GM18519 (cell line): ENCODE results near the gene CXCL12.

Source experiments
- ATAC-seq: cut with Tn5 transposase; IDR thresholded peaks from one replicate; pipeline ENCODE4 v1.9.1; 2021; ENCODE audit warnings: mild to moderate bottlenecking, moderate library complexity; ENCODE audit not compliant: unreplicated experiment, low FRiP score

The CXCL12 gene

DNA sequence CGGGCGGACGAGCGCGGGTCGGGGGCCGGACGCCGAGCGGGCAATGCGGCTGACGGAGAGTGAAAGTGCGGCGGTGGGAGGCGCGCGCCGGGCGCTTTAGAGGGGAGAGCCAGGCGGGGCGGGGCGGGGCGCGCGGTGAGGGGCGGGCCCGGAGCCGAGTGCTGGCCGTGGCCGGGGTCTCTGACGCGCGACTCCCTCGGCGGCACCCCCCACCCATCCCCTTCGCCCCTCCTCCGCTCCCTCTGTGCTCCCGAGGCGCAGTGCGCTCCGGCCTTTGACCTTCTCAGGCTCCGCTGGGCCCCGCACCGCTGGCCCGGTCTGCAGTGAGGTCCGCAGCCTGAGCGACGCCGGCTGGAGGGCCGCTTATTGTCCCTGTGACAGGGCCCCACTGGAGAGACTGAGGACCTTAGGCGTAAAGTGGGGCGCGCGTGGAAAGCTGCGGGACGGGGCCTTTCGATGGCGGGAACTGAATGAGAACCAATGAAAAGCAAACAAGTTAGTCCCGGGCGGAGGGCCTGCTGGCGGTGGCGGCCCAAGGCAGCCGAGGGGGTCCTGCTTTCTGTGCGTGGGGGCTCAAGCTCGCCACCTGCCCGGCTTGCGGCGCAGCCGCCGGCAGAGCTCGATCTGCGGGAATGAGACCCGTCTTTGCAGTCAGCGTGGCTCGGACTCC lies at the start of gene CXCL12:
Gene CXCL12, minus strand, starts transcription at position 72 of the 670 bp plus-strand sequence. CDS start 92 bp downstream, outside the sequence.
- ATAC-seq = no peak

- ATAC-seq = no peak
These were observed 42.6 kb upstream of the CXCL12 start for GRCh38 chr10:44427479-44427878.

- ATAC-seq = no peak
These were observed 42.1 kb upstream of the CXCL12 start for GRCh38 chr10:44427037-44427436.

DNA sequence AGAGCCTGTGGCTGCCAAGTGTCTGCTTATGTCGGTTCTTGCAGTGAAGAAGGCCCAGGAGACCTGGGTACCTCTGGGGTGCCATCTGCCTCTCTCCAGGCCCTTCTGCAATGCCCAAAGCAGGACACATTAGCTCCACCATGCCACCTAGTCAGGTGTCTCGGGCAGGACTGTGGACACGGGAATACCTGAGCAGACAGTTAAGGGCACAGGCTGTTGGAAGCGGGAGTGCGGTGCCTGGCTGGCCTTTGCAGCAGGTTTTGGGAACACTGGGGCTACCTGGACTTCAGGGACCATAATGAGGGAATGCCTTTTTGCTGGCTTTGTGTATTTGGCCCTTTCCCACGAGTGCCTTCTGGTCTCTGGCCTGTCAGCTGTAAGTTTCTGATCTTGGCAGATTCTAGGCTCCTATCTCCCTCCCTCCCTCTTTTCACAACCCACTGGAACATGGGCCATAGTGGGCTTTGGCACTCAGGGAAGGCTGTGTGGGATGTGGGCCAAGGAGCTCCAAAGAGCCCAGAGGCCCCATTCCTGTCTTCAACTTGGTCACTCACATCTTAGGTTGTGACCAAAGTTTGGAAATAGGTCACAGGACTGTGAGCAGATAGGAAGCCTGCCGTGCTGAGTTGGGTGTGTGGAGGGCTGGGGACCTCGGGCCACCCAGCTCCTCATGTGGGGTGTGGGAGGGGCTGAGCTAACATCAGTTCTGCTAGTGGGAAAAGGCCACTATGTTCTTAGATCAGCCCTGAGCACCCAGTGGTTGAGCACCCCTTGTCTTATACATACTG lies 41.5 kb upstream of the CXCL12 start:
- ATAC-seq = no peak

DNA sequence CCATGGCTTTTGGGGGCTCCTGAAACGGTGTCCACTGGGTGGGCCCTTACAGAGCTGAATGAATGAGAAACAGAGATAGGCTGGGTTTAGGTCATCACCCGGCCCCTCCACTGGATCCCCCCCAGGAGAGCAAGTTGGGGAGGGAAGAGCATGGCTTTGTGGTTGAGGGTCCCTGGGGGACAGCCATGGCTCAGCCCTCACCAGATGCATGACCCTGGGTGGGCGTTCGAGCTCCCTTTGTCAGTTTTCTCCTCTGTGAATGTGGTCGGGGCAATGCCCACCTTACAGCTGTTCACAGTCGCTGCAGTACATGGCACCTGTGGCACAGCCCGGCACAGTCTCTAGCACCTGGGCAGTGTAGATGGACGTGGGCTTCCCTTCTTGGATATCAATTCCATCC lies 40.6 kb upstream of the CXCL12 start:
- ATAC-seq = no peak

DNA sequence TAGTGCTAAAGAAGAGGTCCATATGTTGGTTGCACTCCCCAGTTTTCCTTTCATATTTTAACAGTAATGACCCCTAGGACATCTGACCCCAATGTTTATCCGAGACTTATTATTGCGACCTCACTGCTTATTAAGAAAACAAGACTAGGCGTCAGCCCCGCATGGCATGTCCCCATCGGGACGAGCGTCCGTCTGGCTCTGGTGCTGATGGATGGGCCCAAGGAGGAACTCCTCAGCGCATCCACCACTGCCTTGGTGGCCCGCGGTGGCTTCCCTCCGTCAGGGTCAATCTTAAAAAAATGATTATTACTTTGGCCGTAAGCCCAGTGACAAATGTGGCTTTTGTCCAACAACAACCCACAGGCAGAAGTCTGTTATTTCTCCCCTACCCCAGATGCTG lies 40.1 kb upstream of the CXCL12 start:
- ATAC-seq = no peak

DNA sequence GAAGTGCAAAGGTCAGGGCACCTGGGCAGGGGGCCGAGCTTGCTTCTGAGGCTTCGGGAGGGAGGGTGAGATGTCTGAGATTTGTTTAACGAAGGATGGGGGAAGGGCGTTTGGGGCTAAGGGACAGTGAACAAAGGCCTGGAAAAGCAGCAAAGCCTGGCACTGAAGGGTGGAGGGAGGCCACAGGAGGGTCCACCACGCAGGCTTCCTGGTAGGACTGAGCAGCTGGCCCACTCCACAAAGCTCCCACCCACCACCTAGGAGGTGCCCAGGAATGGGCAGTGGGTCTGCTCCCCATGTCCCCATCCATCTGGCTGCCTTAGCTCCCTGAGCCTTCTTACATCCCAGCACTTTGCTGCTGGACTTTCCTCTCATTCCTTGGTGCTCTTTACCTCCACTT lies 39.4 kb upstream of the CXCL12 start:
- ATAC-seq = no peak

DNA sequence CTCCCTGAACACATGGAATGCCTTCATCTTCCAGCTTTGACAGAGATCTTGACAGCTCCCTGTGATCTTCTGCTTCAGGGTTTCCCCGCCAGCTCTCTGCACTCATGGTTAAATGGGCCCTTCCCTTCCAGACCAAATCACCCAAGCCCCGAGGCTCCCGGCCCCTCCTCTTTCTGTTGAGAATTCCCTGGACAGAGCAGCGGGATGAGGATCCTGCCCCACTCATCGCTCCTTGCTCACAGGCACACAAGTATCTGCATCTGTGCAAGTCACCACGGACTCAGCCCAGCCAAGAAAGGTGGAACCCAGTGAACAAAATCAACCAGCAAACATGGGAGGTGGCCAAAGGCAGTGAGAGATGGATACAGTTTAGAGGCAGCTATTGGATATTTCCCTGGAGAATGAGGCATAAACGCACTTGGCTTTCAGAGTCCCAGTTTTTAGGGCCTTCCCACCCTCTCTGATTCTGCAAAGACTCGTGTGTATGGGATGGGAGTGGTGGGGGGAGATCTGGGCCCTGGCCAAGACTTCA lies 37.7 kb upstream of the CXCL12 start:
- no peak for ATAC-seq

DNA sequence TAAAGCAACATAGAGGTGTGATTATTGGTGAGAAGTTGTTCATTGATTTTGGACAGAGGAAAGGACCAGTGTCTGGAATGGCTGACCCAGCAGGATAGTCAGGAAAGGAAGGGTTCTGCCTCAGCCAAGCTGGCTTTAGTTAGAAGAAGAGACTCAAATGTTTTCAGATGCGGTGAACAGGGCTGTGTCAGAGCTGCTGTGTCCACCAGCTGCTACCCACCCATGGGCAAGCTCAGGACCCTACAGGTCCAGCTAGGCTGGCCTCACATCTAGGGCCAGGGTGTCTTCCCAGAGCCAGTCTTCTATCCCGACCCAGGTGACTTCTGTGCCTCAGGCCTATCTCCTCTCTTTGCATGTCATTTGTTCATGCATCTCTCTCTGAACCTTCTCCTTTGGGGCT lies 37.3 kb upstream of the CXCL12 start:
- no peak for ATAC-seq

DNA sequence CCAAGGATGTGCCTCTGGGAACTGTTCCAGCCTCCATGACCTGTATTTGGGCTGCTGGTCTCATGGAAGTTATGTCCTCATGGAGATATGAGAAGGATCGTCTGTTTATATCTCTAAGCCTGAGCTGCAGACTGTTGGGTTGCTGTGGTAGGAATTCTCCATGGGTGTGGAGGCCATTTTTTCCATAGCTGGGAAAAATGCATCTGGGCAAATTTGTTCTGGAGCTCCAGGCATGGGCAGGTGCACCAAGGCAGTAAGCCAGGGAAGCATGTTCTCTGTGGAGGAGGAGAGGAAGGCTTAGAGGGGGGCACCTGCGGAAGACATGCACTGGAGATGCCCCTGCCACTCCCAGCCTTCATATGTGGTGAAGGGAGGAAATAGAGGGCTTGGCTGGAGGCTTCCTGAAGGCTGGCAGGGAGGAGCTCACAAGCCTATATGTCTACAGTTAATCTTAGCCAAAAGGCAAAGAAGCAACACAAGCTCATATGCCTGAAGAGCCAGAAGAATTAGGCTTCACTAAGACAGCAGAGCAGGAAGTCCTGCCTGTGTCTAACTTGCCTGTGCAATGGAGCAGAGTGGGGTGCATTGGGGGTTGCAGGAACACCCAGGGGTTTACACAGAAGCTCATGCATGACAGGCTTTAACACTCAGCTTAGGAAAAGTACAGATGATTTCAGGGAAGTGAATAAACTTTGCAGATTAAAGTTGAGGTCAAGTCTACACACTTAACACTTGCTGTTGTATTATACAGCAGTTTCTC lies 35.1 kb upstream of the CXCL12 start:
- no peak for ATAC-seq

DNA sequence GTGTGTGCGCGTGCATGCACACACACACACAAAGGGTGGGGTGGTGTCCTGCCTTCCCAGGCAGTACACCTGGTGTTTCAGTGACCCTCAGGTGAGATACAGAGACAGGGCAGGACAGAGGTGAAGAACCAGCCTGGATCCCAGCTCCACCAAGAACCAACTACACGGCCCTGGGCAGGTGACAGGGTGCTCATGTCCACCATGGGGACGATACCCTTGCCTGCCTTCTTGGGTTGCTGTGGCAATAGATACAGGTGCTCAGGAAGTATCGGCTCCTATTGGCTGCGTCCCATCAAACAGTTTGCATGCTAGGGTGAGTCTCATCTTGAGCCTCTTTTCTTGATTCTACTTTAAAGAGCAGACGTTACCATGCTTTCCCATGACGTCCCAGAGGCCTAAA lies 33.7 kb upstream of the CXCL12 start:
- ATAC-seq = no peak

- ATAC-seq = no peak
These were observed 32.9 kb upstream of the CXCL12 start for GRCh38 chr10:44417761-44418160.

GRCh38 chr10:44416936-44417335 lies 32.0 kb upstream of the CXCL12 start:
- no peak for ATAC-seq

GRCh38 chr10:44416021-44416771 lies 31.3 kb upstream of the CXCL12 start:
- ATAC-seq = no peak

- ATAC-seq = no peak
These were observed 30.2 kb upstream of the CXCL12 start for GRCh38 chr10:44415121-44415520.

GRCh38 chr10:44413416-44413815 lies 28.5 kb upstream of the CXCL12 start:
- ATAC-seq = no peak

GRCh38 chr10:44411251-44411650 lies 26.4 kb upstream of the CXCL12 start:
- no peak for ATAC-seq

DNA sequence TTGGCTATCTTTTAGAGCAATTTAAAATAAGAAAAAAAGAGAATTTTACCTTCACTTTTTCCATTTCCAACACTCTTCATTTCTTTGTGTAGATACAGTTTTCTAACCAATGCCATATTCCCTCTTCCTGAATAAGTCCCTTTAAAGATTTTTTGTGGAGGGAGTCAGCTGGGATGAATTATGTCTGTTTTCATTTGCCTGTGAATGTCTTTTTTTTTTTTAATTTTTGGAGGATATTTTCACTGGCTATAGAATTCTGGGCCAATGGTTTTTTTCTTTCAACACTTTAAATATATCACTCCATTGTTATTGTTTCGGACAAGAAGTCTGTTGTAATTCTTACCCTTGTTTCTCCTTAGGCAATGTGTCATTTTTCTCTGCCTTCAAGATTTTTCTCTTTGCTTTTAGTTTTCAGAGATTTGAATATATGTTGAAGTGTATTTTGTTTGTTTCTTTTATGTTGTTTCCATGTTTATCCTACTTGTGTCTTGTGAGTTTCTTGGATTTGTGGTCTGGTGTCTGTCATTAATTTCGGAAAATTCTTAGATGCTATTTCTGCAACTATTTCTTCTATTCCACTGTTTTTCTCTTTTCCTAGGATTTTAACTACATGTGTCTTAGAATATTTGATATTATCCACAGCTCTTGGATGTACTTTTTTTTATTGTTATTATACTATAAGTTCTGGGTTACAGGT lies 20.0 kb upstream of the CXCL12 start:
- no peak for ATAC-seq

- no peak for ATAC-seq
These were observed 17.7 kb upstream of the CXCL12 start for GRCh38 chr10:44402465-44403195.
